Measurements from ENCODE around the gene UCK1.

DNA sequence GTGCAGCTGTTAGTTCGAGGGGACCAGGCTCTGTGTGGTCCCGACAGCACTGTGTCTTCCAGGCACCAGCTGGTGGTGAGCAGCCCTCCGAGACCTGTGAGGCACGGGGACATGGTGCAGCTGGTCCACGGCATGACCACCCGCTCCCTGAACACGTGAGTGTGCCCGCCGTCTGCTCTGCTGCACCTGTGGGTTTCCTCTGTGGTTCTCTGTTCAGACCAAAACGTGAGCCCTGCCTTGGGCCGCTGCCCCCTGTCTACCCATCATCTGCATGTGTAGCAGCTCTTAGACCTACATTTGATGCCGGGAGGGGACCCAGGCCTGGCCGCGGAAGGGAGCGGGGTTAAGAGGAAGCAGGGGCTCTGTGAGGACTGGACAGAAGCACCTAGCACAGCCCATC is 17.9 kb downstream of the UCK1 start:
- no peak for TF ChIP-seq EZH2 (IDR thresholded peaks at IDR 0.05; ENCODE audit: borderline replicate concordance, low read length)
- TF ChIP-seq, protein P1, sequence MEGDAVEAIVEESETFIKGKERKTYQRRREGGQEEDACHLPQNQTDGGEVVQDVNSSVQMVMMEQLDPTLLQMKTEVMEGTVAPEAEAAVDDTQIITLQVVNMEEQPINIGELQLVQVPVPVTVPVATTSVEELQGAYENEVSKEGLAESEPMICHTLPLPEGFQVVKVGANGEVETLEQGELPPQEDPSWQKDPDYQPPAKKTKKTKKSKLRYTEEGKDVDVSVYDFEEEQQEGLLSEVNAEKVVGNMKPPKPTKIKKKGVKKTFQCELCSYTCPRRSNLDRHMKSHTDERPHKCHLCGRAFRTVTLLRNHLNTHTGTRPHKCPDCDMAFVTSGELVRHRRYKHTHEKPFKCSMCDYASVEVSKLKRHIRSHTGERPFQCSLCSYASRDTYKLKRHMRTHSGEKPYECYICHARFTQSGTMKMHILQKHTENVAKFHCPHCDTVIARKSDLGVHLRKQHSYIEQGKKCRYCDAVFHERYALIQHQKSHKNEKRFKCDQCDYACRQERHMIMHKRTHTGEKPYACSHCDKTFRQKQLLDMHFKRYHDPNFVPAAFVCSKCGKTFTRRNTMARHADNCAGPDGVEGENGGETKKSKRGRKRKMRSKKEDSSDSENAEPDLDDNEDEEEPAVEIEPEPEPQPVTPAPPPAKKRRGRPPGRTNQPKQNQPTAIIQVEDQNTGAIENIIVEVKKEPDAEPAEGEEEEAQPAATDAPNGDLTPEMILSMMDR (conservative IDR thresholded peaks at IDR 0.05 in 1 of 2, IDR thresholded peaks at IDR 0.05 in 1 of 2; ENCODE audit: extremely low read depth in 1 of 2, insufficient read depth in 1 of 2, low read depth in 1 of 2, low read length in 2 of 2) = no peak

Measured in mammary epithelial cell (primary cell).